Endothelial cell of umbilical vein (primary cell): ENCODE data around the gene GK2.

ENCODE experiments used
- CTCF ChIP-seq, 2 donors: IDR thresholded peaks; 1 replicate in 1 of 2; 2 replicates in 1 of 2; pipeline ENCODE4 v1.5.1; 2011; ENCODE audit warnings: low read length in 2 of 2, mild to moderate bottlenecking in 2 of 2, moderate library complexity in 2 of 2, control low read depth in 1 of 2, inconsistent platforms in 1 of 2, low read depth in 1 of 2; ENCODE audit not compliant: insufficient read depth in 1 of 2; ENCODE audit errors: extremely low read depth in 1 of 2
- EZH2 ChIP-seq: IDR thresholded peaks from 2 replicates; pipeline ENCODE4 v1.6.1; 2012; ENCODE audit warnings: borderline replicate concordance, low read depth, mild to moderate bottlenecking, moderate library complexity, low read length, inconsistent platforms; ENCODE audit not compliant: severe bottlenecking
- GATA2 ChIP-seq: IDR thresholded peaks from 2 replicates; pipeline ENCODE4 v1.7.0; 2011; ENCODE audit warnings: low read depth, mild to moderate bottlenecking, moderate library complexity, mixed read lengths, low read length; ENCODE audit not compliant: insufficient read length, insufficient read depth
- JUN ChIP-seq: IDR thresholded peaks from 2 replicates; pipeline ENCODE4 v1.6.1; 2011; ENCODE audit warnings: borderline replicate concordance, low read depth; ENCODE audit not compliant: insufficient read length, insufficient read depth
- MYC ChIP-seq: IDR thresholded peaks from one replicate; pipeline ENCODE4 v1.6.1; 2011; ENCODE audit warnings: mild to moderate bottlenecking, low read depth, low read length
- POLR2A ChIP-seq: IDR thresholded peaks from 2 replicates; pipeline ENCODE4 v1.6.1; 2012; ENCODE audit warnings: low read depth, mild to moderate bottlenecking, control low read depth, low read length
- POLR2AphosphoS5 ChIP-seq: IDR thresholded peaks from 2 replicates; pipeline ENCODE4 v1.6.1; 2012; ENCODE audit warnings: low read depth, mild to moderate bottlenecking, control low read depth, low read length, moderate library complexity; ENCODE audit not compliant: insufficient read depth

- TF ChIP-seq CTCF (IDR thresholded peaks at IDR 0.05; ENCODE audit: extremely low read depth in 1 of 2, insufficient read depth in 1 of 2, low read depth in 1 of 2, low read length in 2 of 2), result no peak
- TF ChIP-seq GATA2, result no peak
- TF ChIP-seq POLR2AphosphoS5, result no peak
- TF ChIP-seq EZH2, result no peak
- TF ChIP-seq MYC, result no peak
- TF ChIP-seq JUN, result no peak
- TF ChIP-seq POLR2A, result no peak
Measured at GRCh38 chr4:79421483-79421882, 13.5 kb upstream of the GK2 start.
